Measurements from ENCODE around the gene GFOD1.

Gene GFOD1

DNA sequence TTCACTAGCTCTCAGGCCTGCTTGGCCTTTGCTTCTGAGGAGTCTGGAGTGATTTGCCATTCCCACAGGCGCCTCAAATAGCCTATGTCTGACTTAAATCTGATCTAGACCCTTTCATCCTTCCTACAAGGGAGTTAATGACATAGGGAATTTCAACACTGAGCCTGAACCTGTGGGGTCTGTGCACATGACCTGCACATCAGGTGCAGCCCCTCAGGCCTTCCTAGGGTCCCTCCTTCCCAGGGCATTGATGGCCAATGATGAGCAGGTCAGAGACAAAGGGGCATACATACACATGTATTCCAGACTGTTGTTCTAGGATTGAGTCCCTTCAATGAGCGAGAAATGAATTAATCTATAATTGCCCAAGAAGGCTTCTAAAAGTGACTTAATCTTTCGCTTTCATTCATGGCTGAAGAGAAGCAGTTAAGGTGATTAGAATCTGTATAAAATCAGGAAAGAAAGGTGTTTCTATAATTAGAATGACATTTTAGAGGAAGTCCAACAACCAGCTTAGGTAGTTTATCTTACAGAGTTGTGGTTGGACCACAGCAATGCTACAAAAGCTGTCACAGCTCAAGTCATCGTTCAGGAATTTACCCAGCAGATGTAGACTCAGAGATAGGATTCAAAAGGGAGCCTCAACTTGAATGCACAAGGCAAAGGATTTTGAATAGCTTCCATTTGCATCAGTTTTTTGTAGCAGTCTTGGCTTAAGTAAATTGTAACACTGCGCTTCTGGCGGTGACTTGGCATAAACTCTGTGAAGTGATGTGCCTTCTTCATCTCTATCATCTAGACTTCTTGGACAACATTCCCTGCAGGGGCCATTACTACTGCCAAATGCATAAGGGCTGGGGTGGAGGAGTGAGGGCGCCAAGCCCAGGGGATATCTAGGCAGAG is 132.1 kb downstream of the GFOD1 start:
- no CpG with 5 or more reads among the region's 7 CpGs for WGBS, 2 donors (ENCODE audit: extremely low coverage in 2 of 2, insufficient read length in 2 of 2, insufficient replicate concordance in 1 of 2)
- H2AK5ac ChIP-seq (ENCODE audit: low read depth, low read length) = no peak overlapping the region
- no peak for DNase-seq (ENCODE audit: low spot score)
- no peak overlapping the region for H4K91ac ChIP-seq (ENCODE audit: low read depth, low read length, poor library complexity)
- no peaks in the 10 kb centered on the region for H3K27me3 ChIP-seq (ENCODE audit: control insufficient read depth in 3 of 3, insufficient read depth in 3 of 3, low read depth in 1 of 3, low read length in 3 of 3)
- no peak overlapping the region for H3K27ac ChIP-seq (replicated peaks; ENCODE audit: low read length)
- no peak overlapping the region for H3K4ac ChIP-seq (ENCODE audit: low read length)
- H3K4me2 ChIP-seq (ENCODE audit: insufficient read depth, low read length, poor library complexity, severe bottlenecking) = no peak overlapping the region
- H3K79me1 ChIP-seq (ENCODE audit: low read depth, low read length) = no peaks in the 10 kb centered on the region
- no peak overlapping the region for H3K4me3 ChIP-seq (ENCODE audit: low read length in 2 of 2)
- H3K4me1 ChIP-seq (ENCODE audit: control insufficient read depth in 2 of 2, insufficient read depth in 1 of 2, low read depth in 1 of 2, low read length in 2 of 2) = peaks cover 16 to 17% of the 10 kb centered on the region in 2 donors
- no peak overlapping the region for H2BK5ac ChIP-seq (ENCODE audit: low read length)
- H3K23ac ChIP-seq (ENCODE audit: low read depth, low read length, poor library complexity) = no peak overlapping the region
- no peak overlapping the region for H2BK120ac ChIP-seq (ENCODE audit: low read depth, low read length)
- H2BK15ac ChIP-seq (ENCODE audit: low read length) = no peak overlapping the region
- H2AFZ ChIP-seq (ENCODE audit: low read length) = no peak overlapping the region
- H2BK12ac ChIP-seq (ENCODE audit: low read length) = no peak overlapping the region
- no peaks in the 10 kb centered on the region for H3K36me3 ChIP-seq (replicated peaks in 1 of 2; ENCODE audit: control insufficient read depth in 2 of 2, insufficient read depth in 2 of 2, low read length in 2 of 2)
- H3K9ac ChIP-seq (ENCODE audit: low read depth, low read length, poor library complexity) = no peak overlapping the region
- H3K9me3 ChIP-seq (replicated peaks in 1 of 2; ENCODE audit: control insufficient read depth in 2 of 2, insufficient read depth in 1 of 2, low read depth in 1 of 2, low read length in 2 of 2) = no peaks in the 10 kb centered on the region
- H3K14ac ChIP-seq (ENCODE audit: low read length) = no peak overlapping the region
- H4K8ac ChIP-seq (ENCODE audit: low read depth, low read length) = no peak overlapping the region
- H3K18ac ChIP-seq (ENCODE audit: low read length) = no peak overlapping the region

DNA sequence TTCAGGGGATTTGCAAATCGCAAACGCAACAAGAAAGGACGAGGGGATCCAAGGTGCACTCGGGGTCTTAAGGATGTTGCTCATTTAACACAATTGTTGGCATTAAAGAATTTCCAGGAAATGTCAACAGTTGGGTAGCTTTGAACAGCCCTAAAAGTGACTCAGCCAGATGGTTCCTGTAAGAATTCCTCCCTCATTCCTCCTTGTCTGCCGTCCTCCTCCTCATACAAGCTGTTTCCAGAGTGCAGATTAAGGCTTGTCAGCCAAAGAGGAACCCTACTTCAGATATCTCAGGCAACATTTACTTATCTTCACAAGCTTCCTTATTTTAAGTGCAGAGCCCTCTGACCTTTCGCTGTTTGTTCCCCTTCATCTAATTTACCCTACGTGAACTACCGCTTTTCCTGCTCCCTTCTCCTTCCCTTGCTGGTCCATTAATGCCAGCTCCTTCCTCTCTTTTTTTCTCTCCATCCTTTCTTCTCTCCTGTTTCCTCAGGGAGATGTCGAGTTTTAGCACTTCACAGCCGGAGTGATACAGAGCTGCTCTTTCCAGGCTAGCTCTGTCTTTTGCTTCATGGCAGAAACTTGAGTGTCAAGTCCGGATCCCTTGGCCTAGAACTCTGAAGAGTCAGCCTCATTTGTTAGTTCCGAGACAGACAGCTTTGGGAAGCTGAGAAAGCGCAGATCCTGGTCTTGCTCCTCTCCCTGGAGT is 132.9 kb downstream of the GFOD1 start:
- Histone ChIP-seq H2AFZ (ENCODE audit: low read length) (no peak overlapping the region), H3K18ac (ENCODE audit: low read length) (no peak overlapping the region), H2BK120ac (ENCODE audit: low read depth, low read length) (no peak overlapping the region), H3K4me1 (ENCODE audit: control insufficient read depth in 2 of 2, insufficient read depth in 1 of 2, low read depth in 1 of 2, low read length in 2 of 2) (peaks cover 16 to 17% of the 10 kb centered on the region in 2 donors), H3K9ac (ENCODE audit: low read depth, low read length, poor library complexity) (no peak overlapping the region), H3K4ac (ENCODE audit: low read length) (no peak overlapping the region), H2BK12ac (ENCODE audit: low read length) (no peak overlapping the region), H3K79me1 (ENCODE audit: low read depth, low read length) (no peaks in the 10 kb centered on the region), H2BK15ac (ENCODE audit: low read length) (no peak overlapping the region), H3K23ac (ENCODE audit: low read depth, low read length, poor library complexity) (no peak overlapping the region), H3K4me2 (ENCODE audit: insufficient read depth, low read length, poor library complexity, severe bottlenecking) (no peak overlapping the region), H3K4me3 (ENCODE audit: low read length in 2 of 2) (no peak overlapping the region), H3K27me3 (ENCODE audit: control insufficient read depth in 3 of 3, insufficient read depth in 3 of 3, low read depth in 1 of 3, low read length in 3 of 3) (no peaks in the 10 kb centered on the region), H4K8ac (ENCODE audit: low read depth, low read length) (no peak overlapping the region), H3K9me3 (replicated peaks in 1 of 2; ENCODE audit: control insufficient read depth in 2 of 2, insufficient read depth in 1 of 2, low read depth in 1 of 2, low read length in 2 of 2) (peaks cover 0 to 2% of the 10 kb centered on the region in 2 donors), H2BK5ac (ENCODE audit: low read length) (no peak overlapping the region), H3K36me3 (replicated peaks in 1 of 2; ENCODE audit: control insufficient read depth in 2 of 2, insufficient read depth in 2 of 2, low read length in 2 of 2) (no peaks in the 10 kb centered on the region), H3K27ac (replicated peaks; ENCODE audit: low read length) (no peak overlapping the region), H3K14ac (ENCODE audit: low read length) (no peak overlapping the region), H2AK5ac (ENCODE audit: low read depth, low read length) (no peak overlapping the region), H4K91ac (ENCODE audit: low read depth, low read length, poor library complexity) (no peak overlapping the region)
- DNase-seq (ENCODE audit: low spot score) = no peak
- no CpG with 5 or more reads among the region's 13 CpGs for WGBS, 2 donors (ENCODE audit: extremely low coverage in 2 of 2, insufficient read length in 2 of 2, insufficient replicate concordance in 1 of 2)

DNA sequence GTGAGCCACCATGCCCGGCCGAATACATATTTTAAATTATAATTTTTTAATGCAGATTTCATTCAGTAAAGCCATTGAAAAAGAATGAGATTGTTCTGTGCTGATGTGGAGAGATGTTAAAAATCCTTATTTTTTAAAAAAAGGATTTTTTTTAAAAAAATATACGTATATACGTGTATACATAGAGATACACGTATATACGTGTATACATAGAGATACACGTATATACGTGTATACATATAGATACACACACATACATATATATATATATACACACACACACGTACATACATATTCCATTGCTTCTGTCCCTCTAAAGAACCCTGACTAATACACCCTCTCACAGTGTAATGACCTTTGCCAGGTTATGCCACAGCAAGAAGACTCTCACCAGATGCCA is 135.2 kb downstream of the GFOD1 start:
- Histone ChIP-seq H2BK120ac (ENCODE audit: low read depth, low read length) (no peak overlapping the region), H3K4me2 (ENCODE audit: insufficient read depth, low read length, poor library complexity, severe bottlenecking) (no peak overlapping the region), H2BK15ac (ENCODE audit: low read length) (no peak overlapping the region), H3K9me3 (replicated peaks in 1 of 2; ENCODE audit: control insufficient read depth in 2 of 2, insufficient read depth in 1 of 2, low read depth in 1 of 2, low read length in 2 of 2) (peaks cover 0 to 2% of the 10 kb centered on the region in 2 donors), H3K23ac (ENCODE audit: low read depth, low read length, poor library complexity) (no peak overlapping the region), H3K4me1 (ENCODE audit: control insufficient read depth in 2 of 2, insufficient read depth in 1 of 2, low read depth in 1 of 2, low read length in 2 of 2) (peaks cover 8 to 13% of the 10 kb centered on the region in 2 donors), H3K9ac (ENCODE audit: low read depth, low read length, poor library complexity) (no peak overlapping the region), H3K27ac (replicated peaks; ENCODE audit: low read length) (no peak overlapping the region), H3K36me3 (replicated peaks in 1 of 2; ENCODE audit: control insufficient read depth in 2 of 2, insufficient read depth in 2 of 2, low read length in 2 of 2) (no peaks in the 10 kb centered on the region), H3K14ac (ENCODE audit: low read length) (no peak overlapping the region), H3K27me3 (ENCODE audit: control insufficient read depth in 3 of 3, insufficient read depth in 3 of 3, low read depth in 1 of 3, low read length in 3 of 3) (no peaks in the 10 kb centered on the region), H2BK5ac (ENCODE audit: low read length) (no peak overlapping the region), H4K8ac (ENCODE audit: low read depth, low read length) (no peak overlapping the region), H4K91ac (ENCODE audit: low read depth, low read length, poor library complexity) (no peak overlapping the region), H2AK5ac (ENCODE audit: low read depth, low read length) (no peak overlapping the region), H2AFZ (ENCODE audit: low read length) (no peak overlapping the region), H3K18ac (ENCODE audit: low read length) (no peak overlapping the region), H2BK12ac (ENCODE audit: low read length) (no peak overlapping the region), H3K4ac (ENCODE audit: low read length) (no peak overlapping the region), H3K79me1 (ENCODE audit: low read depth, low read length) (no peaks in the 10 kb centered on the region), H3K4me3 (ENCODE audit: low read length in 2 of 2) (no peak overlapping the region)
- DNase-seq (ENCODE audit: low spot score) = no peak
- no CpG with 5 or more reads among the region's 9 CpGs for WGBS, 2 donors (ENCODE audit: extremely low coverage in 2 of 2, insufficient read length in 2 of 2, insufficient replicate concordance in 1 of 2)

DNA sequence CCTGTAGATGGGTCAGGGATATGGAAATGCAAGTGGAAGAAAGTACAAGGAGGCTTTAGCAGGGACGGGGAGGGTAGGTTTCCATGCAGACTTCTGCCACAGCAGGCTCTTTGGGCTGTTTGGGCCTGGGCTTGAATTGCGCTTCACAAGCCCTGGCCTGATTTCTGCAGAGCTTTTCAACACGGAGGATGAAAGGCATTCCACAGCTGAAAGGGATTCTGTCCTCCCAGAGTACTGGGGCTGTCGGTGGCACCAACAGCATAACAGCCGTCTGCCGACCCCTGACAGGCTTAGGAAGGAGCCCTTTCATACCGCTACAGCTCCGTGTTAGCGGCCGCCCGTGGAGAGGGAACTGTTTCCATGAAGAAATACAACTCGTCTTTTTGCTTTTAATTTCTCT is 136.1 kb downstream of the GFOD1 start:
- Histone ChIP-seq H2BK120ac (ENCODE audit: low read depth, low read length) (no peak overlapping the region), H2BK12ac (ENCODE audit: low read length) (no peak overlapping the region), H2AFZ (ENCODE audit: low read length) (peak overlapping the region; percentile 72), H4K91ac (ENCODE audit: low read depth, low read length, poor library complexity) (no peak overlapping the region), H3K4ac (ENCODE audit: low read length) (no peak overlapping the region), H3K9ac (ENCODE audit: low read depth, low read length, poor library complexity) (no peak overlapping the region), H3K23ac (ENCODE audit: low read depth, low read length, poor library complexity) (no peak overlapping the region), H2BK15ac (ENCODE audit: low read length) (no peak overlapping the region), H3K27me3 (ENCODE audit: control insufficient read depth in 3 of 3, insufficient read depth in 3 of 3, low read depth in 1 of 3, low read length in 3 of 3) (no peaks in the 10 kb centered on the region), H3K36me3 (replicated peaks in 1 of 2; ENCODE audit: control insufficient read depth in 2 of 2, insufficient read depth in 2 of 2, low read length in 2 of 2) (no peaks in the 10 kb centered on the region), H2BK5ac (ENCODE audit: low read length) (no peak overlapping the region), H3K14ac (ENCODE audit: low read length) (no peak overlapping the region), H3K18ac (ENCODE audit: low read length) (no peak overlapping the region), H4K8ac (ENCODE audit: low read depth, low read length) (no peak overlapping the region), H3K79me1 (ENCODE audit: low read depth, low read length) (no peaks in the 10 kb centered on the region), H3K4me1 (ENCODE audit: control insufficient read depth in 2 of 2, insufficient read depth in 1 of 2, low read depth in 1 of 2, low read length in 2 of 2) (peaks cover 8 to 13% of the 10 kb centered on the region in 2 donors), H3K4me2 (ENCODE audit: insufficient read depth, low read length, poor library complexity, severe bottlenecking) (peak overlapping the region; percentile 28), H2AK5ac (ENCODE audit: low read depth, low read length) (no peak overlapping the region), H3K4me3 (ENCODE audit: low read length in 2 of 2) (peak overlapping the region in 1 of 2 donors; percentile 18), H3K27ac (replicated peaks; ENCODE audit: low read length) (peak overlapping the region; percentile 87), H3K9me3 (replicated peaks in 1 of 2; ENCODE audit: control insufficient read depth in 2 of 2, insufficient read depth in 1 of 2, low read depth in 1 of 2, low read length in 2 of 2) (peaks cover 0 to 2% of the 10 kb centered on the region in 2 donors)
- DNase-seq (ENCODE audit: low spot score) = peak; percentile 71
- no CpG with 5 or more reads among the region's 12 CpGs for WGBS, 2 donors (ENCODE audit: extremely low coverage in 2 of 2, insufficient read length in 2 of 2, insufficient replicate concordance in 1 of 2)

Measured in neuronal stem cell (in vitro differentiated cells).